GM06990 (cell line): ENCODE results near the gene SNCAIP.

Source experiments
- DNase-seq: peaks from one replicate; pipeline ENCODE4 v3.0.0-alpha.2; 2011; ENCODE audit not compliant: insufficient read length; ENCODE audit errors: extremely low read depth
- H3K27me3 ChIP-seq: replicated peaks from 2 replicates; pipeline ENCODE4 v1.6.0; 2011; ENCODE audit warnings: low read length; ENCODE audit not compliant: control insufficient read depth, insufficient read depth
- H3K36me3 ChIP-seq: 2 replicates; pipeline ENCODE4 v1.5.1; 2011; ENCODE audit warnings: low read length; ENCODE audit not compliant: control insufficient read depth, insufficient read depth
- H3K4me3 ChIP-seq: replicated peaks from 2 replicates; pipeline ENCODE4 v1.5.1; 2011; ENCODE audit warnings: low read depth, mild to moderate bottlenecking, control low read depth, low read length
- CTCF ChIP-seq: IDR thresholded peaks from 2 replicates; pipeline ENCODE4 v1.5.1; 2011; ENCODE audit warnings: low read length, control low read depth, mild to moderate bottlenecking, inconsistent platforms; ENCODE audit not compliant: insufficient read depth, poor library complexity, severe bottlenecking

The SNCAIP gene

GRCh38 chr5:122435234-122435633 lies 123.2 kb downstream of the SNCAIP start:
- Histone ChIP-seq H3K4me3 (no peak overlapping the region), H3K27me3 (no peaks in the 10 kb centered on the region), H3K36me3 (no peaks in the 10 kb centered on the region)
- DNase-seq = no peak
- TF ChIP-seq CTCF = no peak

- no peak overlapping the region for H3K4me3 ChIP-seq
- TF ChIP-seq CTCF = no peak
- no peaks in the 10 kb centered on the region for H3K36me3 ChIP-seq
- no peaks in the 10 kb centered on the region for H3K27me3 ChIP-seq
- DNase-seq = no peak
These were observed 123.7 kb downstream of the SNCAIP start for GRCh38 chr5:122435761-122436160.

GRCh38 chr5:122436615-122437014 lies 124.6 kb downstream of the SNCAIP start:
- Histone ChIP-seq H3K4me3 (no peak overlapping the region), H3K36me3 (no peaks in the 10 kb centered on the region), H3K27me3 (no peaks in the 10 kb centered on the region)
- TF ChIP-seq CTCF = no peak
- no peak for DNase-seq

- no peak for TF ChIP-seq CTCF
These were observed 127.6 kb downstream of the SNCAIP start for GRCh38 chr5:122439645-122440044.

GRCh38 chr5:122442938-122443337 lies 130.9 kb downstream of the SNCAIP start:
- TF ChIP-seq CTCF = no peak
- DNase-seq = no peak

More at GRCh38 chr5:122439645-122440044, 127.6 kb downstream of the SNCAIP start:
- Histone ChIP-seq H3K27me3 (no peaks in the 10 kb centered on the region), H3K4me3 (no peak overlapping the region), H3K36me3 (no peaks in the 10 kb centered on the region)
- DNase-seq = no peak

GRCh38 chr5:122444411-122444810 lies 132.4 kb downstream of the SNCAIP start:
- TF ChIP-seq CTCF = no peak
- Histone ChIP-seq H3K36me3 (no peaks in the 10 kb centered on the region), H3K4me3 (no peak overlapping the region), H3K27me3 (no peaks in the 10 kb centered on the region)
- no peak for DNase-seq

More at GRCh38 chr5:122442938-122443337, 130.9 kb downstream of the SNCAIP start:
- Histone ChIP-seq H3K4me3 (no peak overlapping the region), H3K36me3 (no peaks in the 10 kb centered on the region), H3K27me3 (no peaks in the 10 kb centered on the region)
